NCI-H82 treated with DMSO at 0.1 percent for 48 hours (cell line): Measurements from ENCODE around the gene OSBPL5.

Source experiments
- DNase-seq: peaks from one replicate; lab custom pipeline; 2025; ENCODE audit not compliant: unreplicated experiment; lab: John Stamatoyannopoulos, UW

OSBPL5 gene

GRCh38 chr11:3197878-3198528 is 32.9 kb upstream of the OSBPL5 start:
- no peak for DNase-seq

GRCh38 chr11:3197044-3197695 is 32.1 kb upstream of the OSBPL5 start:
- no peak for DNase-seq

- no peak for DNase-seq
These were observed 31.3 kb upstream of the OSBPL5 start for GRCh38 chr11:3196161-3197043.

- no peak for DNase-seq
These were observed 30.4 kb upstream of the OSBPL5 start for GRCh38 chr11:3195251-3196160.

GRCh38 chr11:3194016-3194816 is 29.1 kb upstream of the OSBPL5 start:
- DNase-seq: no peak

- no peak for DNase-seq
These were observed 28.4 kb upstream of the OSBPL5 start for GRCh38 chr11:3193373-3194015.

GRCh38 chr11:3192511-3193372 is 27.6 kb upstream of the OSBPL5 start:
- DNase-seq: no peak

- DNase-seq: no peak
These were observed 26.6 kb upstream of the OSBPL5 start for GRCh38 chr11:3191586-3192324.

GRCh38 chr11:3190600-3190999 is 25.5 kb upstream of the OSBPL5 start:
- DNase-seq: no peak

- DNase-seq: no peak
These were observed 24.9 kb upstream of the OSBPL5 start for GRCh38 chr11:3189886-3190583.

GRCh38 chr11:3189196-3189843 is 24.2 kb upstream of the OSBPL5 start:
- no peak for DNase-seq

- DNase-seq: no peak
These were observed 23.5 kb upstream of the OSBPL5 start for GRCh38 chr11:3188496-3189195.

- no peak for DNase-seq
These were observed 21.2 kb upstream of the OSBPL5 start for GRCh38 chr11:3186166-3186953.

- no peak for DNase-seq
These were observed 19.7 kb upstream of the OSBPL5 start for GRCh38 chr11:3184732-3185347.

GRCh38 chr11:3183523-3183922 is 18.4 kb upstream of the OSBPL5 start:
- no peak for DNase-seq
